ENCODE results near the gene IL17REL.
"Not testable (repeated sequence)": the region's sequence is repeated elsewhere in the genome, so short reads cannot be mapped to it uniquely, and the experiment has no call there.

Gene IL17REL

GRCh38 chr22:49983148-49984042, 29.2 kb downstream of the IL17REL start:
- DNase-seq: peak; percentile 59

- DNase-seq: not testable (repeated sequence)
These were observed 30.8 kb downstream of the IL17REL start for GRCh38 chr22:49981799-49982198.

GRCh38 chr22:49979587-49980264, 32.8 kb downstream of the IL17REL start:
- peak; percentile 51 for DNase-seq

GRCh38 chr22:49977578-49977977, 35.0 kb downstream of the IL17REL start:
- DNase-seq: no peak

GRCh38 chr22:49976439-49977175, 36.0 kb downstream of the IL17REL start:
- peak; percentile 79 for DNase-seq

GRCh38 chr22:49975543-49976389, 36.8 kb downstream of the IL17REL start:
- no peak for DNase-seq

GRCh38 chr22:49973018-49973961, 39.3 kb downstream of the IL17REL start:
- no peak for DNase-seq

- DNase-seq: no peak
These were observed 40.2 kb downstream of the IL17REL start for GRCh38 chr22:49972163-49973017.

- no peak for DNase-seq
These were observed 41.1 kb downstream of the IL17REL start for GRCh38 chr22:49971232-49972162.

- DNase-seq: peak; percentile 94
These were observed 41.9 kb downstream of the IL17REL start for GRCh38 chr22:49970528-49971231.

GRCh38 chr22:49969751-49970527, 42.6 kb downstream of the IL17REL start:
- no peak for DNase-seq

GRCh38 chr22:49968831-49969661, 43.5 kb downstream of the IL17REL start:
- no peak for DNase-seq

GRCh38 chr22:49968313-49968830, 44.2 kb downstream of the IL17REL start:
- DNase-seq: no peak

GRCh38 chr22:49967706-49968208, 44.8 kb downstream of the IL17REL start:
- DNase-seq: no peak

- DNase-seq: no peak
These were observed 45.5 kb downstream of the IL17REL start for GRCh38 chr22:49966774-49967705.

All from CD4-positive, alpha-beta T cell treated with Interleukin-17A for 1 hour (primary cell).